Activated T-cell treated with anti-CD3 and anti-CD28 coated beads, Interleukin-2, amount 50 U/mL, for 4 hours (primary cell): ENCODE results near the gene AOAH. TPM values are rescaled to one million over a fixed set of nuclear protein-coding genes. Genes with fewer than 3 reads are reported as not detected.

Source experiments
- ATAC-seq, 2 donors: fragments of 200-7000 bp; cut with Tn5 transposase; one replicate each; pipeline ENCODE4 v1.10.0; 2021
- DNase-seq: peaks from one replicate; pipeline ENCODE4 v3.0.0-alpha.2; 2020
- H3K27me3 Mint-ChIP-seq: one replicate; pipeline ENCODE4 v1.8.0; 2021; ENCODE audit warnings: low read depth, mixed read lengths
- H3K36me3 Mint-ChIP-seq: one replicate; pipeline ENCODE4 v1.8.0; 2022; ENCODE audit warnings: mixed read lengths; ENCODE audit not compliant: insufficient read depth
- H3K4me1 Mint-ChIP-seq: one replicate; pipeline ENCODE4 v1.8.0; 2021; ENCODE audit warnings: low read depth, mixed read lengths
- H3K4me3 Mint-ChIP-seq: one replicate; pipeline ENCODE4 v1.8.0; 2021; ENCODE audit warnings: mild to moderate bottlenecking, moderate library complexity, mixed read lengths
- H3K9me3 Mint-ChIP-seq: one replicate; pipeline ENCODE4 v1.8.0; 2021; ENCODE audit warnings: mixed read lengths
- total RNA-seq, 3 donors: library from RNA; stranded (reverse); gene quantifications; one replicate each; pipeline ENCODE4 v1.2.1, GENCODE V29; 2021

AOAH gene
- total RNA-seq, 3 donors from 2014 or later: 5.5 to 14.3 (median 9.6) TPM

DNA sequence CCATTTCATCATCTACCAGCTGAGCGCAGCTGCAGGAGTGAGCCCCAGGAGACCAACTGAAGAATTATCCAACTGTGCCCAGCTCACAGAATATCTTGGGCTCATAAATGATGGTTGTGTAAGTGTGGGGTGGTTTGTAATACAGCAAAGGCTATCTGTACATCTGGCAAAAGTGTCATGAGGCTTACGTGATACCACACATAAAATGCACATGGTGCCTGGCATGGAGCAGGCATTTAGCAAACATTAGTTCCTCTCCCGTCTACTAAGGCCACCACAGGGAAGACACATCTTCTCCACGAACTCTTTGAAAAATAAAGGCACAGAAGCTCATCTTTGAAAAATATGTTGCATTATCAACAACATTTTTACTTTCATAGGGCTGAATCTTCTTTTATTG lies 32.3 kb downstream of the AOAH start:
- H3K4me1 Mint-ChIP-seq: peaks cover 33% of the 10 kb centered on the region
- no peak for DNase-seq
- H3K36me3 Mint-ChIP-seq: peaks cover 2% of the 10 kb centered on the region
- no peaks in the 10 kb centered on the region for H3K9me3 Mint-ChIP-seq
- H3K27me3 Mint-ChIP-seq: no peaks in the 10 kb centered on the region
- ATAC-seq: no peak
- no peak overlapping the region for H3K4me3 Mint-ChIP-seq

DNA sequence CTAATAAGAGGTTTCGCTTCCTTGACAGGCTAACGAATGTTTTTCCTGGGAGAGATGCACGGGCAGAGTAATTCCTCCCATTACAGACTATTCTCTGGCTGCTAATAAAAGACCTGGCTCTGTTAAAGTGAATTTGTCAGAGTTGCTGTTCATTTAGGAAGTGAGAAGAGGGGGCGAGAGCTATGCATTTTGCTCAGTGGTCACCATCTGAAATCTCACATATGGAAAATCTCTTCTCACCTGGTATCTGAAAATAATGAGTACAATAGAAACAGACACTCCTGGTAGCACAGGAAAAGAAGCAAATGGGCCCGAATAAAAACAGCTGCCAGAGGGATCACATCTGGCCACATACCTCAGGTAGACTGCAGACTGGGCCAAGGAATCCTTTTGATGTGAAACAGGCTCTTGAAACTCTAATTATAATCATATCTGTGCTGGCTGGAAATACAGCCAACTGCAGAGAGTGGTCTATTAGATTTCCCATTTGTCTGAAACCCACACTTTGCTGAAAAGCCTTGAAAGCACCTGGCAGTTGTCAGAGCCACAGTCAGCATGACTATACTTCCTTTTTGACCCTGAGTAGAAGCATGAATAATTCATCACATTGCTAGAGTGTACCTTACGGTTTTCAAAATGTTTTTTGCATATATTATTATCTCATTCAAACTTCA lies 33.6 kb downstream of the AOAH start:
- H3K9me3 Mint-ChIP-seq: no peaks in the 10 kb centered on the region
- H3K27me3 Mint-ChIP-seq: no peaks in the 10 kb centered on the region
- no peak overlapping the region for H3K4me3 Mint-ChIP-seq
- peak; percentile 53 to 56 for ATAC-seq
- peaks cover 44% of the 10 kb centered on the region for H3K4me1 Mint-ChIP-seq
- DNase-seq: no peak
- peaks cover 2% of the 10 kb centered on the region for H3K36me3 Mint-ChIP-seq

DNA sequence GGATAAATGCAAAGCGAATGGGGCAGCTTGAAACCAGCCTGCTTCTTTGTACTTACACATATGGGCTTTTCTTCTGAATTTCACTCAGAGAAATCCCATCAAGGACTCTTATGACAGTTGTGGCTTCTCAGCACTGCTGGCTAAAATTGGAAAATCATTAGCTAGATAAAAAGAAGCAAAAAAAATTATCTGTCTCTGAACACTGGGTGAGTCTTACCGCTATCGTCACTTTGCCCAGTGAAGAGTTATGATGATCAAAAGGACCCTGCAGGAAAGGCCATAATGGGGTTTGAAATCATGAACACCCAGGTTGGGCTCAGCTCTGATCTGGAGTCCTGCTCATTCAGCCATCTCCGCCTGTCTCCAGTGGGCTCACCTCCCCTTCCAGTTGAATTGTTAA lies 34.3 kb downstream of the AOAH start:
- Mint-ChIP-seq H3K4me3 (no peak overlapping the region), H3K4me1 (peaks cover 50% of the 10 kb centered on the region)

DNA sequence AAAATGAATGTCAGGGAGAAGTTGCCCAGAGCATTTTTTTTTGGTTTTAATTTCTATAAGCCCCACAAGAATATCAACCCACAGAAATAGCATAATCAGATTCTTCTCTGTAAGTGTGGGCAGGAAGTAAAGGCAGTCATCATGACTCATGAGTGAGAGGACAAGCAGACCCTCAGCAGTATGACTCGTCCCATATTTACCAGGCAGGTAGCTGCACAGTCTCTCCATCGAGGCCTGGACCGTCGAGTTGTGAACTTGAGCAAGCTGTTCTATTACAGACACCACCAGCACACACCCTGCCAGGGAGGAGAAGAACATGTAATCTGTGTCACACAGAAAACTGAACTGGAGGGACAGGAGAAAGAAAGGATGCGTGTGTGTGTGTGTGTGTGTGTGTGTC lies 37.8 kb downstream of the AOAH start:
- Mint-ChIP-seq H3K4me1 (peaks cover 66% of the 10 kb centered on the region), H3K4me3 (peak overlapping the region; percentile 16), H3K27me3 (no peaks in the 10 kb centered on the region), H3K36me3 (no peaks in the 10 kb centered on the region), H3K9me3 (no peaks in the 10 kb centered on the region)
- DNase-seq (peak; percentile 36), ATAC-seq (peak; percentile 79 to 85)

More for the DNA sequence above, 34.3 kb downstream of the AOAH start:
- Mint-ChIP-seq H3K36me3 (no peaks in the 10 kb centered on the region), H3K27me3 (no peaks in the 10 kb centered on the region), H3K9me3 (no peaks in the 10 kb centered on the region)
- DNase-seq (no peak), ATAC-seq (no peak)

DNA sequence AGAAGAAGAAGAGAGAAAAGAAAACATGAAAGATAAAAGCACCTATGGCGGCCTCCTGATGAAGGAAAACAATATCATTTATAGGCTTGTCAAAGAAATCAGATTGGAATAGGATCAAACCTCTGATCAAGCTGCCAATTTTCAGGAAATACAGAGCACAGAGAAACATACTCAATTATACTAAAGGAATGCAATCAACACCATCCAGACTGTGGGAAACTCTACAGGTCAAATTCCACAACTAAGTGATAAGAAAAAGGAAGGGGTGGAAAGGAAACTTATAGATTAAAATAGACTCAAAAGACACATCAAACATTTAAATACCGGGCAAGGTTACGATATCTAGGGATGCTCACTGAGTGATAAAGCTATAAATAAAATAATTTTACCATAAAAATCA lies 39.3 kb downstream of the AOAH start:
- Mint-ChIP-seq H3K4me1 (peaks cover 57% of the 10 kb centered on the region), H3K36me3 (peaks cover 2% of the 10 kb centered on the region)

DNA sequence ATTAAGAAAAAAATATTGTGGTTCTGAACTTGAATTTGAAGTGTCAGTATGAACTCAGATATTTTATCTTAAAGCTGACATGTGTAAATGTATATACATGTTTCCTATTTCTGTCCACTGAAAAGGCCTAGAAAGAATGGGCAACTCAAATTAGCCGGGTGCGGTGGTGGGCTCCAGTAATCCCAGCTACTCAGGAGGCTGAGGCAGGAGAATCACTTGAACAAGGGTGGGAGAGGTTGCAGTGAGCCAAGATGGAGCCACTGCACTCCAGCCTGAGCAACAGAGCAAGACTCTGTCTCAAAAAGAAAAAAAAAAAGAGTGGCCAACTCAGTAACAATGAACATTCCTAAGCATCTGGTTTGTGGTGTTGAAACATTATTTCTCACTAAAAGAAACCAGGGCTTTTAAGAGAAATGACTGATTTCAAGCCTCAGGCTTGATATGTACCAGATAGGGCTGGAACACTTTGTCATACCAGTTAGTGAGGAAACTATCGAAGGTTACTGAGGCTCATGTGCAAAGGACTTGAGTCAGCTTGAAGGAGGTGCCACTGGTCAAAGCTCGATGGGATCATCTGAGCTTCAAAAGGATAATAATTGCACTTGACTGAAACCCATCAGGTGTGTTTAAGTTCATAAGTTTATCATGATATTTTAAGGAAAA lies 40.5 kb downstream of the AOAH start:
- peak; percentile 78 for ATAC-seq
- Mint-ChIP-seq H3K9me3 (no peaks in the 10 kb centered on the region), H3K4me3 (no peak overlapping the region), H3K36me3 (peaks cover 2% of the 10 kb centered on the region), H3K4me1 (peaks cover 56% of the 10 kb centered on the region), H3K27me3 (no peaks in the 10 kb centered on the region)
- DNase-seq: no peak

More for the DNA sequence above, 39.3 kb downstream of the AOAH start:
- no peaks in the 10 kb centered on the region for H3K27me3 Mint-ChIP-seq
- ATAC-seq (no peak), DNase-seq (no peak)
- H3K9me3 Mint-ChIP-seq: no peaks in the 10 kb centered on the region
- no peak overlapping the region for H3K4me3 Mint-ChIP-seq

DNA sequence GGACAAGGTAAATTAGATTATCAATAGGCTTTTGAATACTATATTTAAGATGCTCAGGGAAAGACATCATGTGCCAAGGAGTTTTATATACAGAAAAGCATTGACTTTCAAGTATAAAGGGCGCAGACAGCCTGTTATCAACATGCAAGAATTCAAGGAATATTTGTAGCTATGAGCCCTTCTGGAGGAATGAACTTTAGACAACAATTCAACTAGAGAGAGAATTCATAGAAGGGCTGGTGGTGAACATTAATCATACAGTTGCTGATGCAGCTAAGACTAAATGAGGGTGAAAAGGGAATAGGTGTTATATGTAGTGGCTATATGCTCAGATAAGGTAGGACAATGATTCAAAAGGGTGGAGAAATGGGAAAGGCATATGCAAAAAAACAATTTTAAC lies 41.2 kb downstream of the AOAH start:
- no peaks in the 10 kb centered on the region for H3K27me3 Mint-ChIP-seq
- H3K9me3 Mint-ChIP-seq: no peaks in the 10 kb centered on the region
- peaks cover 2% of the 10 kb centered on the region for H3K36me3 Mint-ChIP-seq
- no peak overlapping the region for H3K4me3 Mint-ChIP-seq
- DNase-seq (no peak), ATAC-seq (no peak)
- peaks cover 63% of the 10 kb centered on the region for H3K4me1 Mint-ChIP-seq

DNA sequence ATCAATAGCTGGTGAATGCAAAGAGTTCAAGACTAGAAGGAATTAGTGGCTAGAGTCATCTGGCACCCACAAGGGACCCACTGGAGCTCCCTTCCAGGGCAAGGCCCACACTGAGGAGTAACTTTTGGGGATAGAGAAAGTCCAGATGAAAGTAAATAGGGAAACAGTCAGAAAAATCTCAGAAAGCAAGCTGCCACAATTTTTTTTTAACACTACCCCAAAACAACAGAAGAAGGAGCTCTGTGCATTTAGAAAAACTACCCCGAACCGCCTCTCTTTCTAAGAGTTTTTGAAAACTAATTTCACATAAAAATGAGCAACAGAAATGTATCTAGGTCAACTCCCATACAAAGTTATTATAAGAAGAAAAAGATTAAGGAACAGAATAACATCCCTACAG lies 42.2 kb downstream of the AOAH start:
- Mint-ChIP-seq H3K4me3 (no peak overlapping the region), H3K4me1 (peaks cover 68% of the 10 kb centered on the region), H3K36me3 (peaks cover 2% of the 10 kb centered on the region), H3K27me3 (no peaks in the 10 kb centered on the region), H3K9me3 (no peaks in the 10 kb centered on the region)
- ATAC-seq (no peak), DNase-seq (no peak)

DNA sequence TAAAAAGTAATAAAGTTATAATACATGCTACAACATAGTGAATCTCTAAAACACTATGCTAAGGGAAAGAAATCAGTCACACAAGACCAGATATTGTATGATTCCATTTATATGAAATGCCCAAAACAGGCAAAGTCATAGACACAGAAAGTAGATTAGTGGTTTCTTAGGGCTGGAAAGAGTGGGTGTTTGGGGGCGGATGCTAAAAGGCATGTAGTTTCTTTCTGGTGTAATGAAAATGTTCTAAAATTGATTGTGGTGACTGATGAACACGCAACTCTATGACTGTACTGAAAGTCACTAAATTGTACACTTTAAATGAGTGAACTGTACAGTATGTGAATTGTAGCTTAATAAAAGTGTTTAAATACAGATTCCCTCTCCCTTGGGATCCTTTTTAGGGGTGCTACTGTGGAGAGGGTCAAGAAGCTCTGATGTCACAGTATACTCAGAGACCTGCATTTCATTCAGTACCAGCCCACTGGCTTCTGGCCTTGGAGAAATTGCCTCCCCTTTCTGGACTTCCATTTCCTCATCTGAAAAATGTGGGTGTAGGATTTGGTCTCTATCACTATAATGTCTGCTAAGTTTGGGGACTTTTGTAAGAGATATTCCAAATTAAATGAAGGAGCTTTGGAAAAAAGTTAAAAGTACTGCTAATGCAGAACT lies 46.4 kb downstream of the AOAH start:
- H3K4me1 Mint-ChIP-seq: peaks cover 55% of the 10 kb centered on the region

DNA sequence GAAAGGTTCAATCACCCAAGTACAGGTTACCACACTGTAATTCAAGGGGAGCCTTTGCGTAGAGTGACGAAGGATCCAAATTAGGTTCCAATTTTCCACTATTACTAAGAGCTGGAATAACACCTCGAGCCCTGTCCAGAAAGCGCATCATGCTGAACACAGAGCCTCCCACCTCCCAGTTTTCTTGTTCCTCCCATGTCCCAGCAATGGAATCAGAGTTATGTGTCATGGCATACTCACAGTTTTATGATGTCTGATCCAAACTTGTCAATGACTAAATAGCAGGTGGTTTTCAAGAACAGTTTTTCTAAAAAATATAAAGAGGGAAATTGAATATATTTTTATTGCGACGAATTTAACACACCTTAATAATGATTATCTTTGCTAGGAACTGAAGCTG lies 50.6 kb downstream of the AOAH start:
- peaks cover 57% of the 10 kb centered on the region for H3K4me1 Mint-ChIP-seq

More for the DNA sequence above, 46.4 kb downstream of the AOAH start:
- H3K9me3 Mint-ChIP-seq: no peaks in the 10 kb centered on the region
- H3K27me3 Mint-ChIP-seq: no peaks in the 10 kb centered on the region
- peak overlapping the region; percentile 73 for H3K4me3 Mint-ChIP-seq
- peak; percentile 91 to 93 for ATAC-seq
- peak; percentile 45 for DNase-seq
- H3K36me3 Mint-ChIP-seq: peaks cover 2% of the 10 kb centered on the region

DNA sequence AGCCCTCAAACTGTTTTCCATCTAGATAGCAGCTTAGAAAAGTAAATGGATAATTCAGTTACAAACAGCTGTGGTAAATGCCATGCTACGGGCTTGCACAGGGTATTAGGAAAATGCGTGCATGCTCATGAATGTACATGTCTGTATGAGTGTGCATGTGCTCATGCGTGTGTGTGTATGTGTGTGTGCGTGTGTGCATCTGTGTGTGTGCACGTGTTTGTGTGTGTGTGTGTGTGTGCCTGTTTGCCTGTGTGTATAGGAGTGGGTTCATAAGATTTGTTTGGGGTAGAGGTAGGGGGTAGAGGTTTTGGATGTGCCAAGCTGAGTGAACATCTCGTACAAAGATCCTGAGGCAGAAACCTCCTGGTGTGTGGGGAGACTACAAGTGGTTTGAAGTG lies 52.9 kb downstream of the AOAH start:
- peaks cover 5% of the 10 kb centered on the region for H3K36me3 Mint-ChIP-seq
- ATAC-seq: no peak
- H3K4me1 Mint-ChIP-seq: peaks cover 43% of the 10 kb centered on the region
- no peaks in the 10 kb centered on the region for H3K27me3 Mint-ChIP-seq
- no peak overlapping the region for H3K4me3 Mint-ChIP-seq
- no peak for DNase-seq
- H3K9me3 Mint-ChIP-seq: no peaks in the 10 kb centered on the region

More for the DNA sequence above, 50.6 kb downstream of the AOAH start:
- H3K27me3 Mint-ChIP-seq: no peaks in the 10 kb centered on the region
- H3K9me3 Mint-ChIP-seq: no peaks in the 10 kb centered on the region
- ATAC-seq (no peak), DNase-seq (no peak)
- H3K36me3 Mint-ChIP-seq: peaks cover 5% of the 10 kb centered on the region
- no peak overlapping the region for H3K4me3 Mint-ChIP-seq

DNA sequence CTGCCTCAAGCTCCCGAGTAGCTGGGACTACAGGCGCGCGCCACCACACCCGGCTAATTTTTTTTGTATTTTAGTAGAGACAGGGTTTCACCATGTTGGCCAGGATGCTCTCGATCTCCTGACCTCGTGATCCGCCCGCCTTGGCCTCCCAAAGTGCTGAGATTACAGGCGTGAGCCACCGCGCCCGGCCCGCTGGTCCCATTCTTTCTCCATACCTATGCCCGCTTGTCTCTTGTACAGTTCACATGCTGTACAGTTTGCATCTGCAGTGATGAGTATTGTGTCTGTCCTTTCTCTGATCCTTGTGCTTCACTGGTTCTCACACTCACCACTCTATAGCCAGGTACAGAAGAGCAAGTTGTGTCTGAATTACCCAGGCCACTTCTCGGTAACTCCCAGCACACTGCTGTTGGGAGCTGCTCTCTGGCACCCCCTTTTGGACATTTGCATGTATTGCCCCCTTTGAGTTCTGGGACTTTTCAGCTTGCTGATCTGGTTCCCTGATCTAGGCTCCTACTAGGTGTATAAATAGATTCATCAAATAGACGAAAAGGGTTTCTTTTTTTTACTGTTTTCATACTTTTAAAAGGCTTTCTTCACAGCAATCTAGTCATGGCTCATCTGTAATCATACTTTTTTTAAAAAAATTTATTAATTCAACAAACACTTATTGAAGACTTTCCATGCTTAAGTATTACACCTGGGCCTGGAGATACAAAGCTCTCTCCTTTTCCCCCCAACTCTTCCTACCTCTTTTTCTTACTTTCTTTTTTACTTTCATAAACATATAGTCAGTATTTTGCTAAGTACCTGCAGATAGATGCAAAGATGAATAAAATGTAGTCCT lies 53.5 kb downstream of the AOAH start:
- no peak overlapping the region for H3K4me3 Mint-ChIP-seq

DNA sequence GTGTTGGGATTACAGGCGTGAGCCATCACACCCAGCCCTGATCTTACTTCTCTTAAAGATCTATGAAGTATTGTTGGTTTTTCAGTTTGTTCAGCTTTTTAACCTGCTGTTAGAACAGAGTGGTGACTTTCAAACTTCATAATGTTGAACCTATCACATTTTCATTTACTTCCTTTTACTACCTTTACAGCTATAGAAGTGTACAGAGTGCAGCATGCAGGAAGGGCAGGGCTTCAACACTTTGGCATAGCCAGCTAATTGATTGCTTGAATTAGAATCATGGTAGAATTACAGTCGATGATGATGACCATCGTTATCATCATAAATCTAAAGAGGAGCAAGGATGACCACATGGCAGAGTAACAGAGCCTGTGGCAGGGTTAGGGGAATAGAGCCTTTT lies 55.5 kb downstream of the AOAH start:
- H3K4me3 Mint-ChIP-seq: no peak overlapping the region
- H3K4me1 Mint-ChIP-seq: peaks cover 30% of the 10 kb centered on the region
- no peaks in the 10 kb centered on the region for H3K27me3 Mint-ChIP-seq
- H3K9me3 Mint-ChIP-seq: no peaks in the 10 kb centered on the region
- peaks cover 5% of the 10 kb centered on the region for H3K36me3 Mint-ChIP-seq
- ATAC-seq: no peak
- no peak for DNase-seq

More for the DNA sequence above, 53.5 kb downstream of the AOAH start:
- Mint-ChIP-seq H3K4me1 (peaks cover 39% of the 10 kb centered on the region), H3K9me3 (no peaks in the 10 kb centered on the region), H3K36me3 (peaks cover 5% of the 10 kb centered on the region), H3K27me3 (no peaks in the 10 kb centered on the region)
- DNase-seq (peak; percentile 62), ATAC-seq (peak; percentile 66 to 73)

DNA sequence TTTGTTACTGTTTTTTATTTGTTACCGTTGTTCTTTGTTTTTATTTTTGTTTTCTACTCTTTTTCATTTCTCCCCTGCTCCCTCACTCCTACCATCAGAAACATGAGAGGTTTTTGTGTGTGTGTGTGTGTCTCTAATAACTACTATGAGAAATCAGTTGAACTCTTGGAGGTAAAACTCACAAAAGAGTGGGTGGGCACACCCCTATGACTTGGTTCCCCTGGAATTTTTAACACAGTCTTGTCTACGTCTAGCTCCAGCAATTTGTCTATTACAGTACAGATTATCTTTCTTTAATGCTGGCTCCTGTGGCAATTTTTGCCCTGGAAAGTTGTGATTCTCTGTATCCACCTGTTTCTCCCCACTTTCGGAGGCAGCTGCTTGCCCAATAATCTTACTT lies 56.2 kb downstream of the AOAH start:
- H3K4me3 Mint-ChIP-seq: no peak overlapping the region
- no peak for ATAC-seq
- peaks cover 5% of the 10 kb centered on the region for H3K36me3 Mint-ChIP-seq
- no peak for DNase-seq
- H3K9me3 Mint-ChIP-seq: no peaks in the 10 kb centered on the region
- peaks cover 30% of the 10 kb centered on the region for H3K4me1 Mint-ChIP-seq
- H3K27me3 Mint-ChIP-seq: no peaks in the 10 kb centered on the region
